Measurements from ENCODE around the gene MGST1.

The MGST1 gene

DNA sequence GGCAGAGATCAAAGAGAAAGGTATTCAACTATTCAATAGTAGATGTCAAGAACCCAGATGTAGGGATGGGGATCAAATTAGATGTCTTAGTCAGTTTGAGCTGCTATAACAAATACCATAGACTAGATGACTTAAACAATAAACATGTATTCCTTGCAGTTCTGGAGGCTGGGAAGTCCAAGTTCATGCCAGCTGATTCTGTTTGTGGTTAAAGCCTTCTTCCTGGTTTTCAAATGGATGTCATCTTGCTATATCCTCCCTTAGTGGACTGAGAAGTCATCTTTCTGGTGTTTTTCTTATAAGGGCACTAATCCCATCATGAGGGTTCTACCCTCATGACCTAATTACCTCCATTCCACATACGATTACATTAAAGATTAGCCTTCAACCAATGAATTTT lies 19.5 kb upstream of the MGST1 start:
- Histone ChIP-seq H4K20me1 (ENCODE audit: insufficient read depth) (no peaks in the 10 kb centered on the region), H3K79me2 (ENCODE audit: insufficient read depth, low read depth) (no peaks in the 10 kb centered on the region), H2AFZ (ENCODE audit: low read depth) (no peak overlapping the region), H3K4me3 (IDR thresholded peaks at IDR 0.05; ENCODE audit: insufficient read depth, low read depth, low read length) (no peak overlapping the region), H3K4me1 (ENCODE audit: low read depth, poor library complexity, severe bottlenecking) (no peaks in the 10 kb centered on the region), H3K27me3 (ENCODE audit: insufficient read depth, low read depth) (no peaks in the 10 kb centered on the region), H3K4me2 (no peak overlapping the region), H3K9ac (no peak overlapping the region), H3K36me3 (ENCODE audit: insufficient read depth) (no peaks in the 10 kb centered on the region), H3K27ac (no peak overlapping the region)
- TF ChIP-seq, protein P1, sequence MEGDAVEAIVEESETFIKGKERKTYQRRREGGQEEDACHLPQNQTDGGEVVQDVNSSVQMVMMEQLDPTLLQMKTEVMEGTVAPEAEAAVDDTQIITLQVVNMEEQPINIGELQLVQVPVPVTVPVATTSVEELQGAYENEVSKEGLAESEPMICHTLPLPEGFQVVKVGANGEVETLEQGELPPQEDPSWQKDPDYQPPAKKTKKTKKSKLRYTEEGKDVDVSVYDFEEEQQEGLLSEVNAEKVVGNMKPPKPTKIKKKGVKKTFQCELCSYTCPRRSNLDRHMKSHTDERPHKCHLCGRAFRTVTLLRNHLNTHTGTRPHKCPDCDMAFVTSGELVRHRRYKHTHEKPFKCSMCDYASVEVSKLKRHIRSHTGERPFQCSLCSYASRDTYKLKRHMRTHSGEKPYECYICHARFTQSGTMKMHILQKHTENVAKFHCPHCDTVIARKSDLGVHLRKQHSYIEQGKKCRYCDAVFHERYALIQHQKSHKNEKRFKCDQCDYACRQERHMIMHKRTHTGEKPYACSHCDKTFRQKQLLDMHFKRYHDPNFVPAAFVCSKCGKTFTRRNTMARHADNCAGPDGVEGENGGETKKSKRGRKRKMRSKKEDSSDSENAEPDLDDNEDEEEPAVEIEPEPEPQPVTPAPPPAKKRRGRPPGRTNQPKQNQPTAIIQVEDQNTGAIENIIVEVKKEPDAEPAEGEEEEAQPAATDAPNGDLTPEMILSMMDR (conservative IDR thresholded peaks at IDR 0.05; ENCODE audit: low read depth, low read length): no peak

DNA sequence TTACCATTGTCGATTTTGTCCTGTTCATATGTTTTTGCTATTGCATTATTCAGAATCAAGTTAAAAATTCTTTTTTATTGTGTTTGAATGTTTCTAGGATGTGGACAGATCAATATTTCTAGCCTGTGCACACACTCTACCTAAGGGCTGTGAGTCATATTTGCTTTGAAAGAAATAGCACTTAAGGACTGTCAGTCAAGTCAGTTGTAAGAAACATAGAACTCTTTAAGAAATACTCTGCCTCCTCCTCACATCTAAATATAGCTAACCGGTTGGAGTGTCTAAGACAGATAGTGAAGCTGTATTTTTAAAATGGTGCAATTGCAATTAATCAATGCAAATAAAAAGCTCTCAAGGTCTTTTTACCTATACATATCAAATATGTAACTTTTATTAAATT lies 17.9 kb upstream of the MGST1 start:
- H3K4me1 ChIP-seq (ENCODE audit: low read depth, poor library complexity, severe bottlenecking): no peaks in the 10 kb centered on the region
- no peaks in the 10 kb centered on the region for H3K27me3 ChIP-seq (ENCODE audit: insufficient read depth, low read depth)
- TF ChIP-seq, protein P1 (conservative IDR thresholded peaks at IDR 0.05; ENCODE audit: low read depth, low read length): no peak
- H2AFZ ChIP-seq (ENCODE audit: low read depth): no peak overlapping the region
- no peak overlapping the region for H3K9ac ChIP-seq
- H3K36me3 ChIP-seq (ENCODE audit: insufficient read depth): no peaks in the 10 kb centered on the region
- H3K4me2 ChIP-seq: no peak overlapping the region
- H3K4me3 ChIP-seq (IDR thresholded peaks at IDR 0.05; ENCODE audit: insufficient read depth, low read depth, low read length): no peak overlapping the region
- no peak overlapping the region for H3K27ac ChIP-seq
- no peaks in the 10 kb centered on the region for H4K20me1 ChIP-seq (ENCODE audit: insufficient read depth)
- H3K79me2 ChIP-seq (ENCODE audit: insufficient read depth, low read depth): no peaks in the 10 kb centered on the region

DNA sequence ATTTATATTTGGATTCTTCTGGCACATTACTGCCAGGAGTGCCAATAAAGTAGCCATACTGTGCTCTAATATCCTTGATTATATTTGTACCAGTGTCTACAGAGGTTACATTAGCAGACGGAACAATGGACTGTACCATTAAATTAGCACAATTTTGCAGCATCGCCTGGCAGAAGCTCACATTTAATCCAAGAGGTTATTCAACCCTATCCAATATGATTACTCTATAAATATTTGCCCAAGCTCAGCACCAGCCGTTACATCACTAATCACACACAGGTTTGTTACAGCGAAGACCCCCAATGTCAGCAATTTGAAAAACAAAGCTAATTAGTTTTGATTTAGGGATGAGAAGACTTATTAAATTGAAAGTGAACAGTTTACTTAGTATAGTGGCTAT lies 16.9 kb upstream of the MGST1 start:
- TF ChIP-seq, protein P1 (conservative IDR thresholded peaks at IDR 0.05; ENCODE audit: low read depth, low read length): no peak
- Histone ChIP-seq H3K27me3 (ENCODE audit: insufficient read depth, low read depth) (no peaks in the 10 kb centered on the region), H3K9ac (no peak overlapping the region), H4K20me1 (ENCODE audit: insufficient read depth) (no peaks in the 10 kb centered on the region), H3K36me3 (ENCODE audit: insufficient read depth) (no peaks in the 10 kb centered on the region), H3K79me2 (ENCODE audit: insufficient read depth, low read depth) (no peaks in the 10 kb centered on the region), H3K4me2 (no peak overlapping the region), H3K27ac (no peak overlapping the region), H3K4me1 (ENCODE audit: low read depth, poor library complexity, severe bottlenecking) (no peaks in the 10 kb centered on the region), H2AFZ (ENCODE audit: low read depth) (no peak overlapping the region), H3K4me3 (IDR thresholded peaks at IDR 0.05; ENCODE audit: insufficient read depth, low read depth, low read length) (no peak overlapping the region)

DNA sequence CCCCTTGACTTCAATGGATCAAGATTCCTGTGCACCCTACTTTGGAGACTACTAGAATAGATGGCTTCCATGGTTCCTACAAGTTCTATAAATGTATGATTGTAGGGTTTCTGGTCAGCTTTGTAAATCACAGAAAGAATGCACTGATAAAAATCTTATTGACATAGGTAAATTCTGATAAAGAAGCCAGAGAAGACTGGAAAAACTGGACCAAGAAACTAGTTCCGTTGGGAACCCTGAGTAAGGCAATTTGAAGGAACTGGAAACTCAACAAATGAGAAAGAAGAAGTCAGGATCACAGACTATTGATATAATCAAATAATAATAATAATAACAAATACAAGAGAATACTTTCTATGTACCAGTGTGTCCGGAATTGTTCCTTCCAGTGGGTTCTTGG lies 15.4 kb upstream of the MGST1 start:
- Histone ChIP-seq H3K4me2 (no peak overlapping the region), H3K27ac (no peak overlapping the region), H3K9ac (no peak overlapping the region), H3K27me3 (ENCODE audit: insufficient read depth, low read depth) (no peaks in the 10 kb centered on the region), H2AFZ (ENCODE audit: low read depth) (no peak overlapping the region), H3K36me3 (ENCODE audit: insufficient read depth) (no peaks in the 10 kb centered on the region), H3K4me1 (ENCODE audit: low read depth, poor library complexity, severe bottlenecking) (no peaks in the 10 kb centered on the region), H3K4me3 (IDR thresholded peaks at IDR 0.05; ENCODE audit: insufficient read depth, low read depth, low read length) (no peak overlapping the region), H3K79me2 (ENCODE audit: insufficient read depth, low read depth) (no peaks in the 10 kb centered on the region), H4K20me1 (ENCODE audit: insufficient read depth) (no peaks in the 10 kb centered on the region)
- TF ChIP-seq, protein P1 (conservative IDR thresholded peaks at IDR 0.05; ENCODE audit: low read depth, low read length): no peak

DNA sequence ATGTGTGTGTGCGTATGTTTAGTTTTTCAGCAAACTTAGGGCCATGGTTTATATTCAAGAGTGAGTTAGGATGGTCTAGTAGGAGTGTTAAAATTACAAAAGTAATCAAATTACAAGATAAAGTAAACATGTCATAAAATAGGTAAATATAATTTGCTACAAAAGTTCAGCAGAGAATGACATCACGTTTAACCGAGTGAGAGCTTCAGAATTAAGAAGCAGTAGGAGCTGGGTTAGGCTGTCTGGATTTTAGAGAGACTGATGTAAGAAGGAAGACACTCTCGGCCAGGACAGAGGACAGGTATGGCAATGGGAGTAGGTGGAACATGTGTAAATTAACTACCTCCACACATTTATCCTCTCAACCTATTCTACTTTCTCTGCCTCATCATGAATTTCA lies 11.6 kb upstream of the MGST1 start:
- Histone ChIP-seq H3K4me3 (IDR thresholded peaks at IDR 0.05; ENCODE audit: insufficient read depth, low read depth, low read length) (no peak overlapping the region), H2AFZ (ENCODE audit: low read depth) (no peak overlapping the region), H3K27ac (no peak overlapping the region), H3K27me3 (ENCODE audit: insufficient read depth, low read depth) (no peaks in the 10 kb centered on the region), H3K4me2 (no peak overlapping the region), H3K9ac (no peak overlapping the region), H3K4me1 (ENCODE audit: low read depth, poor library complexity, severe bottlenecking) (no peaks in the 10 kb centered on the region), H3K36me3 (ENCODE audit: insufficient read depth) (no peaks in the 10 kb centered on the region), H3K79me2 (ENCODE audit: insufficient read depth, low read depth) (no peaks in the 10 kb centered on the region), H4K20me1 (ENCODE audit: insufficient read depth) (no peaks in the 10 kb centered on the region)
- TF ChIP-seq, protein P1 (conservative IDR thresholded peaks at IDR 0.05; ENCODE audit: low read depth, low read length): no peak

All from KMS-11 (cell line).